ENCODE results near the gene ATP11A. TPM values are rescaled to one million over a fixed set of nuclear protein-coding genes. Genes with fewer than 3 reads are reported as not detected.

The ATP11A gene
- total RNA-seq, 2 donors from 2014 or later, result 122 to 140 TPM

- peak; percentile 35 for DNase-seq
- Mint-ChIP-seq H3K27me3 (ENCODE audit: insufficient read depth) (no peaks in the 10 kb centered on the region), H3K36me3 (ENCODE audit: low read depth) (peaks cover 20% of the 10 kb centered on the region), H3K4me1 (peaks cover 41% of the 10 kb centered on the region), H3K27ac (no peak overlapping the region), H3K9me3 (no peaks in the 10 kb centered on the region), H3K4me3 (no peak overlapping the region)
- Histone ChIP-seq H3K36me3 (ENCODE audit: control insufficient read depth, insufficient read depth, low read length) (peaks cover 11% of the 10 kb centered on the region), H3K4me3 (ENCODE audit: low read length) (no peak overlapping the region), H3K27ac (ENCODE audit: low read depth, low read length) (no peak overlapping the region), H3K27me3 (ENCODE audit: control insufficient read depth, insufficient read depth, low read length, poor library complexity, severe bottlenecking) (no peaks in the 10 kb centered on the region), H3K9me3 (ENCODE audit: control insufficient read depth, low read length) (no peaks in the 10 kb centered on the region), H3K4me1 (ENCODE audit: control insufficient read depth, insufficient read depth, low read length) (peaks cover 8% of the 10 kb centered on the region), H3K9ac (ENCODE audit: extremely low read depth, low read length, poor library complexity, severe bottlenecking) (no peak overlapping the region)
- TF ChIP-seq CTCF (conservative IDR thresholded peaks at IDR 0.05), result no peak
- WGBS, 2 experiments (ENCODE audit: insufficient coverage in 1 of 2, insufficient read length in 1 of 2), result 91 to 95% methylated on average over 11 to 13 of the region's 13 CpGs
Observed at GRCh38 chr13:112699322-112699918, 9.6 kb downstream of the ATP11A start.

GRCh38 chr13:112700291-112701060 lies 10.6 kb downstream of the ATP11A start:
- H3K36me3 Mint-ChIP-seq (ENCODE audit: low read depth), result peaks cover 20% of the 10 kb centered on the region
- H3K9me3 Mint-ChIP-seq, result no peaks in the 10 kb centered on the region
- H3K27ac Mint-ChIP-seq, result peak overlapping the region; percentile 17
- H3K9me3 ChIP-seq (ENCODE audit: control insufficient read depth, low read length), result no peaks in the 10 kb centered on the region
- peak; percentile 31 for DNase-seq
- H3K27me3 ChIP-seq (ENCODE audit: control insufficient read depth, insufficient read depth, low read length, poor library complexity, severe bottlenecking), result no peaks in the 10 kb centered on the region
- H3K36me3 ChIP-seq (ENCODE audit: control insufficient read depth, insufficient read depth, low read length), result peaks cover 7% of the 10 kb centered on the region
- H3K4me1 Mint-ChIP-seq, result peaks cover 44% of the 10 kb centered on the region
- peaks cover 12% of the 10 kb centered on the region for H3K4me1 ChIP-seq (ENCODE audit: control insufficient read depth, insufficient read depth, low read length)
- no peak for TF ChIP-seq CTCF (conservative IDR thresholded peaks at IDR 0.05)
- H3K27ac ChIP-seq (ENCODE audit: low read depth, low read length), result no peak overlapping the region
- H3K4me3 Mint-ChIP-seq, result no peak overlapping the region
- no peaks in the 10 kb centered on the region for H3K27me3 Mint-ChIP-seq (ENCODE audit: insufficient read depth)
- H3K9ac ChIP-seq (ENCODE audit: extremely low read depth, low read length, poor library complexity, severe bottlenecking), result no peak overlapping the region
- no peak overlapping the region for H3K4me3 ChIP-seq (ENCODE audit: low read length)
- WGBS, 2 experiments (ENCODE audit: insufficient coverage in 1 of 2, insufficient read length in 1 of 2), result 94 to 97% methylated on average over 24 to 32 of the region's 32 CpGs

- WGBS, 2 experiments (ENCODE audit: insufficient coverage in 1 of 2, insufficient read length in 1 of 2), result 92 to 96% methylated on average over 26 to 32 of the region's 32 CpGs
- peak; percentile 54 for DNase-seq
- Histone ChIP-seq H3K27ac (ENCODE audit: low read depth, low read length) (no peak overlapping the region), H3K27me3 (ENCODE audit: control insufficient read depth, insufficient read depth, low read length, poor library complexity, severe bottlenecking) (no peaks in the 10 kb centered on the region), H3K36me3 (ENCODE audit: control insufficient read depth, insufficient read depth, low read length) (no peaks in the 10 kb centered on the region), H3K4me3 (ENCODE audit: low read length) (no peak overlapping the region), H3K9me3 (ENCODE audit: control insufficient read depth, low read length) (no peaks in the 10 kb centered on the region), H3K4me1 (ENCODE audit: control insufficient read depth, insufficient read depth, low read length) (peaks cover 12% of the 10 kb centered on the region), H3K9ac (ENCODE audit: extremely low read depth, low read length, poor library complexity, severe bottlenecking) (no peak overlapping the region)
- peak overlapping the region; percentile 36 for H3K27ac Mint-ChIP-seq
- no peaks in the 10 kb centered on the region for H3K9me3 Mint-ChIP-seq
- H3K36me3 Mint-ChIP-seq (ENCODE audit: low read depth), result peaks cover 23% of the 10 kb centered on the region
- H3K4me3 Mint-ChIP-seq, result no peak overlapping the region
- no peak for TF ChIP-seq CTCF (conservative IDR thresholded peaks at IDR 0.05)
- peaks cover 46% of the 10 kb centered on the region for H3K4me1 Mint-ChIP-seq
- H3K27me3 Mint-ChIP-seq (ENCODE audit: insufficient read depth), result no peaks in the 10 kb centered on the region
Observed at GRCh38 chr13:112702341-112702985, 12.6 kb downstream of the ATP11A start.

Measured in endodermal cell (in vitro differentiated cells).